Cardiac muscle cell (in vitro differentiated cells and primary cell): Measurements from ENCODE around the gene CDA. TPM values are rescaled to one million over a fixed set of nuclear protein-coding genes. Genes with fewer than 3 reads are reported as not detected.

ENCODE experiments used
- DNase-seq, 2 donors: peaks; one replicate each; pipeline versions ENCODE4 v3.0.0 to v3.0.0-alpha.2; 2010 to 2017; ENCODE audit warnings: low read depth in 1 of 2, low spot score in 1 of 2
- H3K27ac ChIP-seq: fragments of 200-600 bp; sonication (generic); 2 replicates; pipeline ENCODE4 v1.5.1; 2016
- H3K27me3 ChIP-seq: fragments of 200-600 bp; sonication (generic); 2 replicates; pipeline ENCODE4 v1.6.0; 2016; ENCODE audit warnings: control low read depth
- H3K36me3 ChIP-seq: fragments of 200-600 bp; sonication (generic); 2 replicates; pipeline ENCODE4 v1.5.1; 2016; ENCODE audit warnings: control low read depth
- H3K4me1 ChIP-seq: fragments of 200-600 bp; sonication (generic); 2 replicates; pipeline ENCODE4 v1.8.1; 2017; ENCODE audit warnings: low read depth, mild to moderate bottlenecking, mixed run types
- H3K4me3 ChIP-seq: fragments of 200-600 bp; sonication (generic); 2 replicates; pipeline ENCODE4 v1.5.1; 2016; ENCODE audit warnings: mild to moderate bottlenecking
- H3K9me3 ChIP-seq: fragments of 200-600 bp; sonication (generic); 2 replicates; pipeline ENCODE4 v1.5.1; 2017; ENCODE audit warnings: low read depth, mild to moderate bottlenecking, control low read depth
- CTCF ChIP-seq: IDR thresholded peaks from 2 replicates; pipeline ENCODE4 v1.5.1; 2012; ENCODE audit warnings: low read depth, mild to moderate bottlenecking, low read length
- polyA plus RNA-seq: library from polyadenylated mRNA; unstranded; fragments of >200 nt; fragmentation: Nextera tagmentation; extraction: Ambion mirVana; gene quantifications from 2 replicates; pipeline ENCODE4 v1.2.1, GENCODE V29; 2016
- total RNA-seq: library from RNA; depleted of rRNA; stranded (reverse); fragments of >200 nt; gene quantifications from 2 replicates; pipeline ENCODE4 v1.2.3, GENCODE V29; 2016

The CDA gene
- total and polyA plus RNA-seq, 2 experiments from 2014 or later, result not detected

- no peaks in the 10 kb centered on the region for H3K4me1 ChIP-seq
- peak; percentile 42 to 44 for DNase-seq
- H3K36me3 ChIP-seq, result no peaks in the 10 kb centered on the region
- TF ChIP-seq CTCF, result no peak
- peak overlapping the region; percentile 36 for H3K4me3 ChIP-seq
- H3K9me3 ChIP-seq, result no peaks in the 10 kb centered on the region
- H3K27ac ChIP-seq, result no peak overlapping the region
- H3K27me3 ChIP-seq, result peaks cover 55% of the 10 kb centered on the region
Observed at GRCh38 chr1:20552728-20553445, 36.0 kb upstream of the CDA start.

DNA sequence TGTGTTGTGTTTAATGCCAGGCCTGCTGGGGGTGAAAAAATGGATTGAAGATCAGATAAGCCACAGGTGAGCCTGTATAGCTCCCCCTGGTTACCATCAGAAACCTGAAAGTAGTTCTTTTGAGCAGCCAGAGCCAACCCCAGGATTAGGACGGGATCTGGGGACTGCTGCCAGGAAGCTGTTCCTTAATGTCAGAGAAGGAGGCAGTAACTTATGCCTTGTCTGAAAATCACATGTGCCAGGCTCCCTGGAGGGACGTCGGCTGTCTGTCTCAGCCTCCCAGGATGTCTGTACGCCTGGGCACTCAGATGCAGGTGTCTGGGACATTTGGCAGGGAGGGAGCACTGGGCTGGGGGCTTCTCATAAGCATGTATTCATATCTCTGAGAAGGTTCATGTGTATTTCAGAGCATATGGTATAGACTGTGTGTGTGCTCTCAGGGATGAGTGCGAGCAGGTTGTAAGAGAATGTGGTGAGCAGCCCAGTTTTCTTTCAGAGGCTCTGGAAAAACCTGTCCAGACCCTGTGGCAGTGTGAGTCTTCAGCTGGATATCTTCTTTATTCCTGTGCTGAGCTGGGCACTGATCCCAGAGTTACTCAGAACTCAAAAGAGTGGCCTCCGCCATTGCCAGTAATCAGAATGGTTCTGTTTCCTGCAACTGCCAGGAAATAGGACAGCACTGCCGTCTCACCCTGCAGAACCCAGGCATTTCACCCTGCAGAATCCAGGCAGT, 33.7 kb upstream of the CDA start:
- TF ChIP-seq CTCF, result no peak
- DNase-seq, result peak in 1 of 2 donors; percentile 51
- Histone ChIP-seq H3K27me3 (peaks cover 69% of the 10 kb centered on the region), H3K4me3 (no peak overlapping the region), H3K27ac (no peak overlapping the region), H3K36me3 (no peaks in the 10 kb centered on the region), H3K4me1 (no peaks in the 10 kb centered on the region), H3K9me3 (no peaks in the 10 kb centered on the region)

GRCh38 chr1:20555758-20556120, 33.2 kb upstream of the CDA start:
- DNase-seq, result no peak
- no peaks in the 10 kb centered on the region for H3K9me3 ChIP-seq
- TF ChIP-seq CTCF, result no peak
- H3K4me1 ChIP-seq, result no peaks in the 10 kb centered on the region
- no peak overlapping the region for H3K27ac ChIP-seq
- no peaks in the 10 kb centered on the region for H3K36me3 ChIP-seq
- H3K4me3 ChIP-seq, result no peak overlapping the region
- H3K27me3 ChIP-seq, result peaks cover 74% of the 10 kb centered on the region

GRCh38 chr1:20558191-20558590, 30.7 kb upstream of the CDA start:
- no peak for TF ChIP-seq CTCF
- peak in 1 of 2 donors; percentile 25 for DNase-seq
- no peaks in the 10 kb centered on the region for H3K4me1 ChIP-seq
- H3K36me3 ChIP-seq, result no peaks in the 10 kb centered on the region
- peaks cover 68% of the 10 kb centered on the region for H3K27me3 ChIP-seq
- no peaks in the 10 kb centered on the region for H3K9me3 ChIP-seq
- no peak overlapping the region for H3K27ac ChIP-seq
- no peak overlapping the region for H3K4me3 ChIP-seq

DNA sequence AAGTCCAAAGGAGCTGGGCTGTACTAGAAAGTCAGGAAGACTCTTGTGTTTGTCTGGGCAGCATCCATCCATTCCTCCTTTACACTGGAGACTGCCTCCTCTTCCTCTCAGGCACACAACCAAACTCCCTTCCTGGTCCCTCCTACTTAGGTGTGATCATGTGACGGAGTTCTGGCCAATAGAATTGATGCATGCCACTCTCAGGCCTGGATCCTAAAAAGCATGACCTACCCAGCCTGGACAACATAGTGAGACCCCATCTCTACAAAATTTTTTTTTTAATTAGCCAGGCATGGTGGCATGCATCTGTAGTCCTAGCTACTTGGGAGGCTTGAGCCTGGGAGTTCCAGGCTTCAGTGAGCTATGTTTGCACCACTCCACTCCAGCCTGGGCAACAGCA, 27.9 kb upstream of the CDA start:
- Histone ChIP-seq H3K27me3 (peaks cover 40% of the 10 kb centered on the region), H3K36me3 (no peaks in the 10 kb centered on the region), H3K27ac (no peak overlapping the region), H3K4me3 (no peak overlapping the region), H3K4me1 (no peaks in the 10 kb centered on the region), H3K9me3 (no peaks in the 10 kb centered on the region)
- no peak for DNase-seq
- TF ChIP-seq CTCF, result no peak
